ENCODE results near the gene MAP2K5.

- TF ChIP-seq EZH2 (IDR thresholded peaks at IDR 0.05) (no peak), POLR2AphosphoS5 (IDR thresholded peaks at IDR 0.05; ENCODE audit: borderline replicate concordance, low read depth, low read length) (no peak), FOXP2 (optimal IDR thresholded peaks at IDR 0.05; ENCODE audit: control extremely low read depth, extremely low read length, insufficient read depth) (no peak)
These were observed 202.8 kb downstream of the MAP2K5 start for GRCh38 chr15:67745073-67746006.

All from SK-N-MC (cell line).